ENCODE results near the gene PRKAB1. TPM values are rescaled to one million over a fixed set of nuclear protein-coding genes. Genes with fewer than 3 reads are reported as not detected.

The PRKAB1 gene
- total RNA-seq, 4 donors from 2014 or later = 11.3 to 28.6 (median 15.1) TPM

GRCh38 chr12:119711693-119712092 lies 43.8 kb downstream of the PRKAB1 start:
- no peak for TF ChIP-seq EP300 (IDR thresholded peaks at IDR 0.05)
- TF ChIP-seq CTCF (IDR thresholded peaks at IDR 0.05) = no peak
- 96% methylated on average over 4 of the region's 4 CpGs for WGBS
- Histone ChIP-seq H3K27me3 (no peaks in the 10 kb centered on the region), H3K36me3 (peaks cover 2% of the 10 kb centered on the region), H3K4me1 (peaks cover 16% of the 10 kb centered on the region), H3K9me3 (no peaks in the 10 kb centered on the region), H3K4me3 (no peak overlapping the region), H3K27ac (no peak overlapping the region)
- no peak for DNase-seq (ENCODE audit: low spot score in 2 of 2)

- Histone ChIP-seq H3K4me1 (peaks cover 19% of the 10 kb centered on the region), H3K9me3 (no peaks in the 10 kb centered on the region), H3K27me3 (no peaks in the 10 kb centered on the region), H3K27ac (no peak overlapping the region), H3K4me3 (no peak overlapping the region), H3K36me3 (peaks cover 2% of the 10 kb centered on the region)
- WGBS = 95% methylated on average over 11 of the region's 11 CpGs
- no peak for DNase-seq (ENCODE audit: low spot score in 2 of 2)
- TF ChIP-seq EP300 (IDR thresholded peaks at IDR 0.05) = no peak
- no peak for TF ChIP-seq POLR2AphosphoS5 (IDR thresholded peaks at IDR 0.05)
- TF ChIP-seq CTCF (IDR thresholded peaks at IDR 0.05) = no peak
- TF ChIP-seq POLR2A (IDR thresholded peaks at IDR 0.05) = no peak
Measured at GRCh38 chr12:119712721-119713120, 44.8 kb downstream of the PRKAB1 start.

GRCh38 chr12:119713551-119714031 lies 45.7 kb downstream of the PRKAB1 start:
- WGBS = 46% methylated on average over 7 of the region's 8 CpGs
- no peak overlapping the region for H3K4me3 ChIP-seq
- no peaks in the 10 kb centered on the region for H3K27me3 ChIP-seq
- TF ChIP-seq POLR2A (IDR thresholded peaks at IDR 0.05) = no peak
- no peak for TF ChIP-seq POLR2AphosphoS5 (IDR thresholded peaks at IDR 0.05)
- no peak for TF ChIP-seq CTCF (IDR thresholded peaks at IDR 0.05)
- TF ChIP-seq EP300 (IDR thresholded peaks at IDR 0.05) = no peak
- DNase-seq (ENCODE audit: low spot score in 2 of 2) = no peak
- no peaks in the 10 kb centered on the region for H3K9me3 ChIP-seq
- peaks cover 6% of the 10 kb centered on the region for H3K36me3 ChIP-seq
- peaks cover 19% of the 10 kb centered on the region for H3K4me1 ChIP-seq
- H3K27ac ChIP-seq = peak overlapping the region; percentile 51

GRCh38 chr12:119714614-119715267 lies 46.8 kb downstream of the PRKAB1 start:
- H3K36me3 ChIP-seq = peaks cover 6% of the 10 kb centered on the region
- peaks cover 19% of the 10 kb centered on the region for H3K4me1 ChIP-seq
- DNase-seq (ENCODE audit: low spot score in 2 of 2) = no peak
- H3K9me3 ChIP-seq = no peaks in the 10 kb centered on the region
- H3K27me3 ChIP-seq = no peaks in the 10 kb centered on the region
- WGBS = 99% methylated on average over 4 of the region's 4 CpGs
- TF ChIP-seq POLR2A (IDR thresholded peaks at IDR 0.05) (no peak), EP300 (IDR thresholded peaks at IDR 0.05) (no peak), CTCF (IDR thresholded peaks at IDR 0.05) (no peak), POLR2AphosphoS5 (IDR thresholded peaks at IDR 0.05) (no peak)
- H3K27ac ChIP-seq = no peak overlapping the region
- H3K4me3 ChIP-seq = no peak overlapping the region

- Histone ChIP-seq H3K9me3 (no peaks in the 10 kb centered on the region), H3K27ac (no peak overlapping the region), H3K4me3 (no peak overlapping the region), H3K4me1 (peaks cover 18% of the 10 kb centered on the region), H3K27me3 (no peaks in the 10 kb centered on the region), H3K36me3 (peaks cover 5% of the 10 kb centered on the region)
- TF ChIP-seq EP300 (IDR thresholded peaks at IDR 0.05) (no peak), CTCF (IDR thresholded peaks at IDR 0.05) (no peak), POLR2A (IDR thresholded peaks at IDR 0.05) (no peak), POLR2AphosphoS5 (IDR thresholded peaks at IDR 0.05) (no peak)
- no peak for DNase-seq (ENCODE audit: low spot score in 2 of 2)
- WGBS = 90% methylated on average over 3 of the region's 3 CpGs
Measured at GRCh38 chr12:119715268-119715620, 47.3 kb downstream of the PRKAB1 start.
